GM21447 (cell line): Measurements from ENCODE around the gene LAMA4.

Experiments
- ATAC-seq: cut with Tn5 transposase; IDR thresholded peaks from one replicate; pipeline ENCODE4 v1.9.1; 2021; ENCODE audit not compliant: unreplicated experiment

The LAMA4 gene

GRCh38 chr6:112274774-112275173 lies 20.4 kb upstream of the LAMA4 start:
- no peak for ATAC-seq

GRCh38 chr6:112272799-112273198 lies 18.4 kb upstream of the LAMA4 start:
- no peak for ATAC-seq

GRCh38 chr6:112270756-112271155 lies 16.4 kb upstream of the LAMA4 start:
- no peak for ATAC-seq

- no peak for ATAC-seq
Observed at GRCh38 chr6:112269979-112270566, 15.7 kb upstream of the LAMA4 start.

GRCh38 chr6:112269114-112269513 lies 14.7 kb upstream of the LAMA4 start:
- ATAC-seq = no peak

GRCh38 chr6:112268654-112269053 lies 14.3 kb upstream of the LAMA4 start:
- no peak for ATAC-seq

- no peak for ATAC-seq
Observed at GRCh38 chr6:112268019-112268418, 13.7 kb upstream of the LAMA4 start.

- ATAC-seq = no peak
Observed at GRCh38 chr6:112266331-112266730, 12.0 kb upstream of the LAMA4 start.

- no peak for ATAC-seq
Observed at GRCh38 chr6:112259337-112259675, 4.9 kb upstream of the LAMA4 start.

GRCh38 chr6:112258642-112259336 lies 4.4 kb upstream of the LAMA4 start:
- no peak for ATAC-seq

- ATAC-seq = no peak
Observed at GRCh38 chr6:112257178-112257855, 3.0 kb upstream of the LAMA4 start.

GRCh38 chr6:112254921-112255320 lies 554 bp upstream of the LAMA4 start:
- no peak for ATAC-seq

GRCh38 chr6:112253498-112253840 lies 898 bp downstream of the LAMA4 start:
- ATAC-seq = no peak

GRCh38 chr6:112252571-112253497 lies 1.5 kb downstream of the LAMA4 start:
- ATAC-seq = no peak

- no peak for ATAC-seq
Observed at GRCh38 chr6:112251171-112251875, 3.0 kb downstream of the LAMA4 start.

GRCh38 chr6:112249489-112249888 lies 4.9 kb downstream of the LAMA4 start:
- ATAC-seq = no peak

GRCh38 chr6:112247275-112247674 lies 7.1 kb downstream of the LAMA4 start:
- no peak for ATAC-seq

- ATAC-seq = no peak
Observed at GRCh38 chr6:112245511-112246203, 8.7 kb downstream of the LAMA4 start.

- no peak for ATAC-seq
Observed at GRCh38 chr6:112243861-112244827, 10.2 kb downstream of the LAMA4 start.
